Measurements from ENCODE around the gene CDC34.
A peak's percentile ranks its signal among the peaks of the same experiment; 100 is the strongest.

CDC34 gene, protein sequence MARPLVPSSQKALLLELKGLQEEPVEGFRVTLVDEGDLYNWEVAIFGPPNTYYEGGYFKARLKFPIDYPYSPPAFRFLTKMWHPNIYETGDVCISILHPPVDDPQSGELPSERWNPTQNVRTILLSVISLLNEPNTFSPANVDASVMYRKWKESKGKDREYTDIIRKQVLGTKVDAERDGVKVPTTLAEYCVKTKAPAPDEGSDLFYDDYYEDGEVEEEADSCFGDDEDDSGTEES
- 12.3 to 45.2 (median 20.7) reads per million in 18 experiments for total RNA-seq

DNA sequence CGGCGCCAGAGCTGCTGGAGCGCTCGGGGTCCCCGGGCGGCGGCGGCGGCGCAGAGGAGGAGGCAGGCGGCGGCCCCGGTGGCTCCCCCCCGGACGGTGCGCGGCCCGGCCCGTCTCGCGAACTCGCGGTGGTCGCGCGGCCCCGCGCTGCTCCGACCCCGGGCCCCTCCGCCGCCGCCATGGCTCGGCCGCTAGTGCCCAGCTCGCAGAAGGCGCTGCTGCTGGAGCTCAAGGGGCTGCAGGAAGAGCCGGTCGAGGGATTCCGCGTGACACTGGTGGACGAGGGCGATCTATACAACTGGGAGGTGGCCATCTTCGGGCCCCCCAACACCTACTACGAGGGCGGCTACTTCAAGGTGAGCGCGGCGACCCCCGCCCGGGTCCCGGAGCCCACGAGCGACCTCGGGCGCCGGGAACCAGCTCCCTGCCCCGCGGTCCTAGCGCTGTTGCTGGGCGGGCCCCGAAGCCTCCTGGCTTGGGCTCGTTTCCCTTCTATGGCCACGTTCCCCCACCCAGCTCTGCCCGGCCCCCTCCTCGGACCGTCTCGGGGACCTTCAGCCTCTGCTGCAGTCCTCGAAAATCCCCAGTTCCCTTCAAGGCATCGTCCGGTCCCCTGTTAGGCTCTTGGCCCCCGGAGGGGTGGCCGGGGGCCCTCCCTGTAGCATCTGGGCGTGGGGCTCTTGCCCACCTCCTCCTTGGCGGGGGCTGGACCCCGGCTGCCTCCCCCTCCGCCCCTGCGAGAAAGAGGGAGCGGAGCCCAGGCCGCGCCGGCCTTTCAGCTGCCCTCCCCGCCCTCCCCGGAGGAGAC, at the start of gene CDC34:
Gene CDC34, plus strand, starts transcription at position 8 of the 808 bp plus-strand sequence. Its CDS starts 172 bp downstream, at position 180.
- DNase-seq, result peak in 1 of 2 donors; percentile 11

- no peak for DNase-seq
Measured at GRCh38 chr19:482186-483041, 49.1 kb upstream of the CDC34 start.

DNA sequence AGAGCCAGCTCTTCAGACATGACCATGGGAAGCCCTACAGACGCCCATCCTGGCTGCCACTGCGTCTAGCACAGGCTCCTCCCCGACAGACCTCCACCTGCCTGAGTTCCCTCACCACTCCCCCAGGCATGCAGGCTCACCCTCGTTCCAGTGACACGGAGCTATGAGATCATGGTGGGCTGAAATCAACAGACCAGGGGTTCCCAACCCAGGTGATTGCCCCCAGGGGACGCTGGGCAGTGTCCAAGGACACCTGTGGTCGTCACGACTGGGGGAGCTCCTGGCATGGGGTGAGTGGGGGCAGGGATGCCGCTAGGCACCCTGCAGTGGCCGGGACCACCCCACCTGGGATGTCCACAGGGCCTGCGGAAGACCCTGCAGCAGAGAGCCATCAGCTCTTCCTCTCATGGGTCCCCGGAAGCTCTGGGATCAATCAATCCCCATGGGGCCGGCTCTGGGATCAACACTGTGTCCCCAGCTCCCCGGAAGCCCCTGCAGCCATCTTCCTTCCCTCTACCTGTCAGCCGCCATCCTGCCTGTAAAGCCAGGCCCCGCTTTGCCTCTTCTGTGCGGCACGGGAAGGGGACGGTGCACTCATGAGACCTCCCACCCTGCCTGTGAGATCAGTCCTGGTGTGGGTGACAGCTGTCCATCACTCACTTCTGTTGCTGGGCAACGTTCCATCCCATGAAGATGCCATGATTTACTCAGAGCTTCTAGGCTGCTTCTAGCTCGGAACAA, 48.1 kb upstream of the CDC34 start:
- no peak for DNase-seq

DNA sequence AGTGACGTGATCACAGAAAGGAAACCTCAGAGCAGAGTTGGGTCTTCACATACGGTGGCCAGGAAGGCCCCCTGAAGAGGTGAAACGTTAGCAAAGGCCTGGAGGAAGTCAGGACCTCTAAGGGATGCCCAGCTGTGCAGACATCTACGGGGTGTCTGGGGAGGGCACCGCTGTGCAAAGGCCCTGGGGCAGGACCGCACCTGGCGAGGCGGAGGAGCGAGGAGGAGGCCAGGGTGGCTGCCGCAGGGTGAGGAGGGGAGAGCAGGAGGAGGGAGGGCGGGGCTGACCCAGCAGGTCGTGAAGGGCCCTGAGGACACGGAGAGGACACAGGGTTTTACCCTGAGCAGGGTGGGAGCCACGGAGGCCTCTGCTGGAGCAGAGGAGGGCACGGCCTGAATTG, 47.1 kb upstream of the CDC34 start:
- no peak for DNase-seq

GRCh38 chr19:485077-485476, 46.5 kb upstream of the CDC34 start:
- no peak for DNase-seq

GRCh38 chr19:485583-486236, 45.9 kb upstream of the CDC34 start:
- DNase-seq, result no peak

DNA sequence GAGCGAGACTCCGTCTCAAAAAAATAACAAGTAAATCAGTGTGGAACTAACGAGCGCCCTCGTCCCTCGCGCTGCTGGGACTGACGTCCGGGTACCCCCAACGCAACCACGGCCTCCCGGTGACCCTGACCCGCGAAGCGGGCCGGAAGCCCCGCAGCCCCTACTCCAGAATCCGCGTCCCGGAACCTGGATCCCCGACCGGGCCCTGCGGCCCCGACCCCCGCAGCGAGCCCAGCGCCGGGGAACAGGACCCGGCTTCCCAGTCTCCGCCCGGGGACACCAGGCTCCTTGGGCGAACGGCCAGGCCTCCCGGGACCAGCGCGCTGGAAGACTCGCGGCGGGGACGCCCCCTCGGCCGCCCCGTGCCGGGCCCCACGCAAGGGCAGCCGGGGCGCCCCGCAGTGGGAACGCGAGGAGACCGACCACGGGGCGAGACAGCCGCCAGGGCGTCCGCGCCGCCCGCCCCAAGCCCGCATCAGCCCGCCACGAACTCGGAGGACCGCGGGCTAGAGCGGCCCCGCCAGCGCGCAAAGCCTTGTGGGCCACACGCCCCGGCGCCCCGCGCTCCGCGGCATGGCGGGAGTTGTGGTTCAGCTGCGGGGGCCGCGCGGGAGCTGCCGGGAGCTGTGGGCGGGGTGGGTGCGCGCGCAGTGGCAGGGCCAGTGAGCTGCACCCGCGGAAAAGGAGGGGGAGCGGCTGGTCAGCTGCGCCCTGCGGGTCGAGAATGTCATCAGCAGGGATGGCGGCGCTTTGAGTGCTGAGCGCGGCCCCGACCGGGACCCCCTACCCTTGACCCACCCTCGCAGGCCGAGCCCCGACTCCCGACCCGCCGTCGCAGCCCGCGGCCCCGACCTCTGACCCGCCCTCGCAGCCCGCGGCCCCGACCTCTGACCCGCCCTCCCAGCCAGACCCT, 42.8 kb upstream of the CDC34 start:
- DNase-seq, result peak; percentile 83 to 96

DNA sequence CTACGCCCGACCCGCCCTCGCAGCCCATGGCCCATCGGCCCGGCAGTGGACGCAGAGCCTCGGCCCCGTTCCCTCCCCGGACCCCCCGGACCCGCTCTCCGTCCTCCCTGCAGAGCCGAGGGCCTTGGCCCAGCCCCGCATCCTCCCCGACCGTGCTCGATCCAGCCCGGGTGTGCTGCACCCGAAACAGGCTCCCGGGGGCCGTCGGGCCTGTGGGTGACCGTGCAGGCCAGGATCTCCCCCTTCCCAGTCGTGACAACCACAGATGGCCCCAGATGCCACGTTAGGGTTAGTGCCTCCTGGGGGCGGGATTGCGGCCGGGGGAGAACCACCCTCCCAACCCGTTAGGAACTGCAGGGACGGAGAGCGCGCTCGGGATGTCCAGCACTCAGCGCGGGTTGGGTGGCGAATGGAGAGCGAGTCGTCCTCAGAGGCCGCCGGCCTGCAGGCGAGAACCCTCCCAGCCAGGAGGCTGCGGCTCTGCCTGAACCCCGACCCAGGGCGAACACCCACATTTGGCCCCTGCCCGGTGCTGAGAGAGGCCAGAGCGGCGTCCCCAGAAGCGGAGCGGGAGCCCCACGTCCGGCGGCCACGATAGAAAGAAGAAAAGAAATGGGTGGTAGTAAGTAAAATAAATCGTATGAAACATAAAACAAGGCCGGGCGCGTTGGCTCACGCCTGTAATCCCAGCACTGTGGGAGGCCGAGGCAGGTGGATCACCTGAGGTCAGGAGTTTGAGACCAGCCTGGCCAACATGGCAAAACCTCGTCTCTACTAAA, 42.0 kb upstream of the CDC34 start:
- peak in 1 of 2 donors; percentile 36 for DNase-seq

DNA sequence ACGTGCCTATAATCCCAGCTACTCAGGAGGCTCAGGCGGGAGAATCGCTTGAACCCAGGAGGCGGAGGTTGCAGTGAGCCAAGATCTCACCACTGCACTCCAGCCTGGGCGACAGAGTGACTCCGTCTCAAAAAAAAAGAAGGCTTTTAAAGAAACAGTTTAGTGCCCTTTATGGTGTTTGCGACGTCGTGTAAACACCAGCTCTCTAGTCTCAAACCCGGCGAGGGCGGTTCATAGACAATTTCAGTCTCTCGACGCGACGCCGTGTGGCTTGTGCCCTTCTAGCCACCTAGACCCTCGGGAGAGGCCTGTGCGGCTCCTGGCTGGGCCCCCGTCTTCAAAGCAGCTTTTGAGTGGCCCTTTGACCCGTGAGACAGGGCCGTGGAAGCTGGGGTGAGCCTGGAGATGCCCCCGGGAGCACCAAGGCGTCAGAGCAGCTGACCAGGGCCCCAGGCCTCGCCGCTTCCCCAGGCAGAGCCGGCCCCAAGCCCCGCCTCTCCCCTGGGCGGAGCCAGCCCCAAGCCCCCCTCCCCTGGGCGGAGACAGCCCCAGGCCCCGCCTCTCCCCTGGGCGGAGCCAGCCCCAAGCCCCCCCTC, 40.3 kb upstream of the CDC34 start:
- no peak for DNase-seq

DNA sequence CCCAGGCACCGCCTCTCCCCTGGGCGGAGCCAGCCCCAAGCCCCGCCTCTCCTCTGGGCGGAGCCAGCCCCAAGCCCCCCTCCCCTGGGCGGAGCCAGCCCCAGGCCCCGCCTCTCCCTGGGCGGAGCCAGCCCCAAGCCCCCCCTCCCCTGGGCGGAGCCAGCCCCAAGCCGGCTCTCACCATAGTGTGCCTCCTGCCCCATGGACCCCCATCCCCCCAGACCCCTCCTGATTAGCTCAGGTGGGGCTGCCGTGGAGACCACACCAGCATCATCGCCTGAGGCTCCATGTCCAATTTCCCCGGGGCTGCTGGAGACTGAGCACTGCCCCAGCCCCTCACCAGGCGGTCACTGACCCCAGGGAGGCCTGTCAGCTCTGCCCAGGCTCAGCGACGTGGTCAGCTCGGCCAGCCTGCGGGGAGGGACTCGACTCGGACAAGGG, 39.4 kb upstream of the CDC34 start:
- DNase-seq, result no peak

- no peak for DNase-seq
Measured at GRCh38 chr19:493391-494170, 38.0 kb upstream of the CDC34 start.

DNA sequence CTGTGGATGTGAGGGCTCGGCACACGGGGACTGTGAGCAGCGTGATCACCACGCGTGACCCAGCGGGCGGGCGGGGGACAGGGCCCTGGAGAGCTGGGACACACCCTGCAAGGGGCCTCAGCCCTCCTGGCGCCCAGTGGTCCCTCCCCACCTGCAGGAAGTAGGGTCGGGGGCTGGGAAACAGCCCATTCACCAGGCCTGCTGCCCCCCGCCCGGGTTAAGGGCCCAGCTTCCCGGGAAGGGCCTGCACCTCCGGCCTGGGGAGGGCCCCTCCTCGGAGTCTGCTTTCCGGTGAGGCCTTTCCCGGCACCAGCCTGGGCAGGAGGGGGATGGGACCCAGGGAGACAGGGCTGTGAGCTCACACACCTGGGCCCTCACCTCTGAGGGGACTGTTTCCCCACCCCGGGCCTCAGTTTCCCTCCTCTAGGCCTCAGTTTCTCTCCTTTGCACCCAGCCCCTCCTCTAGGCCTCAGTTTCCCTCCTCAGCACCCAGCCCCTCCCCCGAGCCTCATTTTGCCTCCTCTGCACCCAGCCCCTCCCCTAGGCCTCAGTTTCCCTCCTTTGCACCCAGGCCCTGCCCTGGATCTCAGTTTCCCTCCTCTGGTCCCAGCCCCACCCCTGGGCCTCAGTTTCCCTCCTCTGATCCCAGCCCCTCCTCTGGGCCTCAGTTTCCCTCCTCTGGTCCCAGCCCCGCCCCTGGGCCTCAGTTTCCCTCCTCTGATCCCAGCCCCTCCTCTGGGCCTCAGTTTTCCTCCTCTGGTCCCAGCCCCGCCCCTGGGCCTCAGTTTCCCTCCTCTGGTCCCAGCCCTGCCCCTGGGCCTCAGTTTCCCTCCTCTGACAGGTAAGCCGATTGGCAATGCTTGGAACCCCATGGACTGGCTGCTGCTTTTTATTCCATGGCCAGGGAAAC, 37.1 kb upstream of the CDC34 start:
- DNase-seq, result no peak

DNA sequence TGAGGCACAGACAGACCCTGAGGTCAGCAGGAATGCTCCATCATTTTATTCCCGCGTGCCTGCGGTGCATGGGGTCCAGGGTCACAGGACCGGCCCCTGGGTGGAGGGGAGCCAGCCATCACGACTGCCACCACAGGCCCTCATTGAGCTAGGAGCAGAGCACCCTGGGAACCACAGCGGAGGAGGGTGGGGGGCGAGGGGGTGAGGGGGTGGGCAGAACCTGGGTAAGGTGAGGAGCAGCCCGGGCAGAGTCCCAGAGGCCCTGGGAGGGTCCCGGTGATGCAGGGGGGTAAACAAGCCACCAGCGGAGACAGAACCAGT, 36.5 kb upstream of the CDC34 start:
- DNase-seq, result no peak

DNA sequence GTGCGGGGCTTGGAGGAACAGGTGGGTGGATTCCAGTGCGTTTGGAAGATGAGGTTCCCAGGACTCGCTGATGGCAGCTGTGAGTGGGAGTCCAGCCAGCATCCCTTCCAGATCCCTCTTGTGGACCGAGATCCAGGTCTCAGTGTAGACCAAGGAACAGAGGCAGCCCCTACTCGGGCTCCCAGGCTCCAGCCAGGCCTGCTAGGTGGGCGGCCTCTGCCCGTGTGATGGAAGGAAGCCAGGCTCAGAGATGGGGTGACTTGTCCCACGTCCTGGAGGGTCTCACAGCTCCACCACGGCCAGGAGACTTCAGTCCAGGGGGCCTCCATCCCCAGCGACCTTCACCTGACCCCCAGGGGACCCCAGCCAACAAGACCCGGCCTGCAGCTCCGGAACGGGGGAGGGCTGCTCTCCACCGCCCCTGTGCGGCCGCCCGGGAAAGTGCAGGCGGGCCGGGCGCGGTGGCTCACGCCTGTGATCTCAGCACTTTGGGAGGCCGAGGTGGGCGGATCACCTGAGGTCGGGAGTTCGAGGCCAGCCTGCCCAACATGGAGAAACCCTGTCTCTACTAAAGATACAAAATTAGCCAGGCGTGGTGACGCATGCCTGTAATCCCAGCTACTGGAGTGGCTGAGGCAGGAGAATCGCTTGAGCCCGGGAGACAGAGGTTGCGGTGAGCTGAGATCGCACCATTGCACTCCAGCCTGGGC, 36.0 kb upstream of the CDC34 start:
- peak in 1 of 2 donors; percentile 25 for DNase-seq

DNA sequence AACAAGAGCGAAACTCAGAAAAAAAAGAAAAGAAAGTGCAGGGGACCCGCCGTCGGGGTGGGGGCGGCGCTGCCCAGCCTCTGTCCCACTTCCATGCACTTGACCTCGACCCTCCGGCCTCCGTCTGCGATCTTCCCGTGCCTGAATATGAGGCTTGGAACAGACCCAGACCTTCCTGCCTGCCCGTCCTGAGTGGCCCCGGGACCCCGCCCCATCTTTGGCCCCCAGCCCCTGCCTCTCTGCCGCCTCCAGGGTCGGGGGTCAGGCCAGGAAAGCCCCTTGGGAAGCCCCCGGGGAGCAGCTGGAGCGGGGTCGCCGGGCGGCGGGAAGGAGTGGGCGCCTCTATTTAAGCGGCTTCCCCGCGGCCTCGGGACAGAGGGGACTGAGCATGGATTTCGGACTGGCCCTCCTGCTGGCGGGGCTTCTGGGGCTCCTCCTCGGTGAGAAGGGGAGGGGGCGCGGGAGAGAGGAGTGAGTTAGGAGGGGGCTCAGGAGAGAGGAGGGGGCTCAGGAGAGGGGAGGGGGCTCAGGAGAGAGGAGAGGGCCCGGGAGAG, 35.4 kb upstream of the CDC34 start, which contains the start of gene MADCAM1:
Gene MADCAM1, plus strand, starts transcription at position 375 of the 554 bp plus-strand sequence. Its CDS starts 14 bp downstream, at position 389.
- no peak for DNase-seq

DNA sequence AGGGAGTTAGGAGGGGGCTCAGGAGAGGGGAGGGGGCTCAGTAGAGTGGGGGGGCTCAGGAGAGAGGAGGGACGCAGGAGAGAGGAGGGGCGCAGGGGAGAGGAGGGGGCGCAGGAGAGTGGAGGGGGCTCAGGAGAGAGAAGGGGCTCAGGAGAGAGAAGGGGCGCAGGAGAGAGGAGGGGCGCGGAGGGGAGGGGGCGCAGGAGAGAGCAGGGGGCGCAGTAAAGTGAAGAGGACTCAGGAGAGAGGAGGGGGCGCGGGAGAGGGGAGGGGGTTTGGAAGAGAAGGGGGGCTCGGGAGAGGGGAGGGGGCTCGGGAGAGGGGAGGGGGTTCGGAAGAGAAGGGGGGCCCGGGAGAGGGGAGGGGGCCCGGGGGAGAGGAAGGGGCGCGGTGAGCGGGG, 34.6 kb upstream of the CDC34 start:
- DNase-seq, result no peak

- DNase-seq, result no peak
Measured at GRCh38 chr19:497491-497868, 34.1 kb upstream of the CDC34 start.

All from inflammatory macrophage (primary cell).